GM19463 (cell line): ENCODE data around the gene ALDH3A2.

ENCODE experiments used
- ATAC-seq: cut with Tn5 transposase; IDR thresholded peaks from one replicate; pipeline ENCODE4 v1.9.1; 2021; ENCODE audit warnings: mild to moderate bottlenecking, moderate library complexity; ENCODE audit not compliant: unreplicated experiment

Gene ALDH3A2

GRCh38 chr17:19713901-19714361, 65.4 kb downstream of the ALDH3A2 start:
- no peak for ATAC-seq

GRCh38 chr17:19714542-19715411, 66.2 kb downstream of the ALDH3A2 start:
- ATAC-seq: no peak

GRCh38 chr17:19716108-19717030, 67.8 kb downstream of the ALDH3A2 start, which contains the start of gene SLC47A2:
Gene SLC47A2 (minus strand): TSS chr17:19716584. CDS start chr17:19716555, 29 bp downstream.
- no peak for ATAC-seq

- no peak for ATAC-seq
Measured at GRCh38 chr17:19717031-19717360, 68.4 kb downstream of the ALDH3A2 start.

- ATAC-seq: no peak
Measured at GRCh38 chr17:19717411-19717908, 68.9 kb downstream of the ALDH3A2 start.

- no peak for ATAC-seq
Measured at GRCh38 chr17:19718041-19718612, 69.6 kb downstream of the ALDH3A2 start.

- no peak for ATAC-seq
Measured at GRCh38 chr17:19718613-19719354, 70.2 kb downstream of the ALDH3A2 start.

GRCh38 chr17:19719355-19720209, 71.0 kb downstream of the ALDH3A2 start:
- ATAC-seq: no peak

GRCh38 chr17:19720210-19720475, 71.6 kb downstream of the ALDH3A2 start:
- ATAC-seq: no peak

- no peak for ATAC-seq
Measured at GRCh38 chr17:19720631-19721426, 72.3 kb downstream of the ALDH3A2 start.

GRCh38 chr17:19723964-19724363, 75.4 kb downstream of the ALDH3A2 start:
- ATAC-seq: no peak

- ATAC-seq: no peak
Measured at GRCh38 chr17:19724501-19725420, 76.2 kb downstream of the ALDH3A2 start.

- ATAC-seq: no peak
Measured at GRCh38 chr17:19725486-19725885, 76.9 kb downstream of the ALDH3A2 start.

GRCh38 chr17:19726631-19727376, 78.3 kb downstream of the ALDH3A2 start:
- ATAC-seq: no peak
